ENCODE data around the gene MFAP3. TPM values are rescaled to one million over a fixed set of nuclear protein-coding genes. Genes with fewer than 3 reads are reported as not detected.
"Not testable (repeated sequence)": the region's sequence is repeated elsewhere in the genome, so short reads cannot be mapped to it uniquely, and the experiment has no call there.

The MFAP3 gene
- total RNA-seq, 1 donor from 2014 or later = 37.9 TPM

DNA sequence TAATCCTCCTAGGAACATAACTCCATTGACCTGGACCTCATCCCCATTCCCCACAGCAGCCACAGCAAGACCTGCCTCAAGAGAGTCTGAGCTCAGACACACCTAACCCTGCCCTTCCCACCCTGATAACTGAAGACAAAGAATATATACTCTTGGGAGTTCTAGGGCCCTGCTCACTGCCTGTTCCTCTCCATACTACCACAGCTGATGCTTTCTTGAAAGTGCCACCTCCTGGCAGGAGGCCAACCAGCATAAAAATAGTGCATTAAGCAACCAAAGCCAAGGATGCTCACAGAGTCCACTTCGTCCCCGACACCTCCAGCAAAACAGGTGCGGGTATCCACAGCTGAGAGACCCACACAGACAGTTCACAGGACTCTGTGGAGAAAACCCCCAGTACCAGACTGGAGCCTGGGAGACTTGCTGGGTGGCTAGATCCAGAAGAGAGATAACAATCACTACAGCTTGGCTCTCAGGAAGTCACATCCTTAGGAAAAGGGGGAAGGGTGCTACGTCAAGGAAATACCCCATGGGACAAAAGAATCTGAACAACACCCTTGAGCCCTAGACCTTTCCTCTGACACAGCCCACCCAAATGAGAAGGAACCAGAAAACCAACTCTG is 23.6 kb upstream of the MFAP3 start:
- Mint-ChIP-seq H3K9me3 (no peaks in the 10 kb centered on the region), H3K4me3 (no peak overlapping the region), H3K27me3 (no peaks in the 10 kb centered on the region), H3K36me3 (peaks cover 37% of the 10 kb centered on the region), H3K27ac (no peak overlapping the region), H3K4me1 (ENCODE audit: unreplicated experiment) (no peaks in the 10 kb centered on the region)
- no peak for DNase-seq (ENCODE audit: extremely low spot score, unreplicated experiment)
- TF ChIP-seq, protein P1, sequence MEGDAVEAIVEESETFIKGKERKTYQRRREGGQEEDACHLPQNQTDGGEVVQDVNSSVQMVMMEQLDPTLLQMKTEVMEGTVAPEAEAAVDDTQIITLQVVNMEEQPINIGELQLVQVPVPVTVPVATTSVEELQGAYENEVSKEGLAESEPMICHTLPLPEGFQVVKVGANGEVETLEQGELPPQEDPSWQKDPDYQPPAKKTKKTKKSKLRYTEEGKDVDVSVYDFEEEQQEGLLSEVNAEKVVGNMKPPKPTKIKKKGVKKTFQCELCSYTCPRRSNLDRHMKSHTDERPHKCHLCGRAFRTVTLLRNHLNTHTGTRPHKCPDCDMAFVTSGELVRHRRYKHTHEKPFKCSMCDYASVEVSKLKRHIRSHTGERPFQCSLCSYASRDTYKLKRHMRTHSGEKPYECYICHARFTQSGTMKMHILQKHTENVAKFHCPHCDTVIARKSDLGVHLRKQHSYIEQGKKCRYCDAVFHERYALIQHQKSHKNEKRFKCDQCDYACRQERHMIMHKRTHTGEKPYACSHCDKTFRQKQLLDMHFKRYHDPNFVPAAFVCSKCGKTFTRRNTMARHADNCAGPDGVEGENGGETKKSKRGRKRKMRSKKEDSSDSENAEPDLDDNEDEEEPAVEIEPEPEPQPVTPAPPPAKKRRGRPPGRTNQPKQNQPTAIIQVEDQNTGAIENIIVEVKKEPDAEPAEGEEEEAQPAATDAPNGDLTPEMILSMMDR (conservative IDR thresholded peaks at IDR 0.05) = no peak

DNA sequence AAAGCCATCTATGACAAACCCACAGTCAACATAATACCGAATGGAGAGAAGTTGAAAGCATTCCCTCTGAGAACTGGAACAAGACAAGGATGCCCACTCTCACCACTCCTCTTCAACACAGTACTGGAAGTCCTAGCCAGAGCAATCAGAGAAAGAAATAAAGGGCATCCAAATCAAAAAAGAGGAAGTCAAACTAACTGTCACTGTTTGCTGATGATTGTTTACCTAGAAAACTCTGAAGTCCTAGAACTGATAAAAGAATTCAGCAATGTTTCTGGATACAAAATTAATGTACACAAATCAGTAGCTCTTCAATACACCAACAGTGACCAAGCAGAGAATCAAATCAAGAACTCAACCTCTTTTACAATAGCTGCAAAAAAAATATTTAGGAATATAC is 19.8 kb upstream of the MFAP3 start:
- H3K27me3 Mint-ChIP-seq; DNase-seq (ENCODE audit: extremely low spot score, unreplicated experiment); H3K4me3 Mint-ChIP-seq; H3K27ac Mint-ChIP-seq; H3K4me1 Mint-ChIP-seq (ENCODE audit: unreplicated experiment); H3K9me3 Mint-ChIP-seq: not testable (repeated sequence)
- H3K36me3 Mint-ChIP-seq = peaks cover 63% of the 10 kb centered on the region

DNA sequence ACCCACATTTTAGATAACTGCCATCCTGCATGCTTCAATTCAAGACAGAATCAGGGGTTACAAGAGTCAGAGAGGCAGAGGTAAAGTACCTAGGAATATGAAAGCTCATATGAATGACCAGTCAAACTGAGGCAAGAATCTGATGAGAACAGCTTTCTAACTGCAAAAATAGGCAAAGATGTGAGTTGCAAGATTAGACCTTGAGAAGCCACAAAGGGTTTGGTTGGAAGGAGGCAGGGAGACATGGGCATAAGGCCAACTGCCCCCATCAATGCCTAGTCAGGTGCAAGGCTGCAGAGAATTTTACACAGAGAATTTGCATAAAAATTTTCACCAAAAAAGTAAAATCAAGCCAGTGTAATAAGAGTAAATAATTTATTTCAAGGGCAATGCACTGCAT is 12.8 kb upstream of the MFAP3 start:
- TF ChIP-seq, protein P1 (conservative IDR thresholded peaks at IDR 0.05) = no peak
- H3K27ac Mint-ChIP-seq = no peak overlapping the region
- DNase-seq (ENCODE audit: extremely low spot score, unreplicated experiment) = no peak
- H3K4me3 Mint-ChIP-seq = no peak overlapping the region
- peaks cover 27% of the 10 kb centered on the region for H3K36me3 Mint-ChIP-seq
- H3K4me1 Mint-ChIP-seq (ENCODE audit: unreplicated experiment) = no peaks in the 10 kb centered on the region
- no peaks in the 10 kb centered on the region for H3K9me3 Mint-ChIP-seq
- H3K27me3 Mint-ChIP-seq = no peaks in the 10 kb centered on the region

DNA sequence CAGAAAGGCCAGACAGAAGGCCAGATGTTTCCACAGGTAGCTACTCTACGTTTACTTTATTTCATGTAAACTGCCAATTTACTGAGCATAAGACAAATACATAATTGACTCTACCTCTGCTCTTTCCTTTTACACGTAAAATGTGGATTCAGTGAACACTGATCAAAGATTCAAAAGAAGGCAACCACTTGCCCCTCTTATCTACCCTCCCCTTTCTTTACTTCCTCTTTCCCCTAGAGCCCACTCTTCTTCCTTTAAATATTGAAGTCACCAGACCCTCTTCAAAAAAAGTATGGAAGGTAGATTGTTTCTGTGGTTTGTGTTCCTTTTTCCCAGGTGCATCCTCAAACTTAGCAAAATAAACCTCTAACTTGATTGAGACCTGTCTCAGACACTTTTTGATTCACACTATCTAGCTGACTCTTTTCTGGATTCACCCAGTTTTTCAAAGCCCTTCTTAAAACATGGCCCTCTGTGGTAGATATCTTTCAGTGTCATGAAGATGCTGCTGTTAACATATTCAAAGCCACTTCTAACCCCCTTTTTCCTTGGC is 6.8 kb upstream of the MFAP3 start:
- Mint-ChIP-seq H3K4me3 (no peak overlapping the region), H3K27ac (no peak overlapping the region), H3K9me3 (no peaks in the 10 kb centered on the region), H3K36me3 (peaks cover 12% of the 10 kb centered on the region), H3K27me3 (no peaks in the 10 kb centered on the region), H3K4me1 (ENCODE audit: unreplicated experiment) (no peaks in the 10 kb centered on the region)
- no peak for DNase-seq (ENCODE audit: extremely low spot score, unreplicated experiment)
- TF ChIP-seq, protein P1 (conservative IDR thresholded peaks at IDR 0.05) = no peak

DNA sequence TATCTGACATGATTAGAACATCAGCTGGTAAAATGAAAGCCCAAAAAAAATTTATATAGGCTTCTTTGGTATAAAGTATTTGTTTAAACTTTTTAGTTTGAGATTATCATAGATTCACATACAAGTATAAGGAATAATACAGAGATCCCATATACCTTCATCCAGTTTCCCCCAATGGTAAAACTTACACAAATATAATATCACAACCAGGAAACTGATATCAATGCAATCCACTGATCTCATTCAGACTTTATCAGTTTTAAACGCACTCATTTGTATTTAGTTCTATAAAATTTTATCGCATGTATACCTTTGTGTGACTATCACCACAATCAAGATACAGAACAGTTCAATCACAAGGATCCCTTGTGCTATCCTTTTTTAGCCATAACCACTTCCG is 3.8 kb upstream of the MFAP3 start:
- no peak for DNase-seq (ENCODE audit: extremely low spot score, unreplicated experiment)
- Mint-ChIP-seq H3K9me3 (no peaks in the 10 kb centered on the region), H3K27ac (no peak overlapping the region), H3K36me3 (peaks cover 8% of the 10 kb centered on the region), H3K4me1 (ENCODE audit: unreplicated experiment) (peaks cover 9% of the 10 kb centered on the region), H3K4me3 (no peak overlapping the region), H3K27me3 (no peaks in the 10 kb centered on the region)
- TF ChIP-seq, protein P1 (conservative IDR thresholded peaks at IDR 0.05) = no peak

DNA sequence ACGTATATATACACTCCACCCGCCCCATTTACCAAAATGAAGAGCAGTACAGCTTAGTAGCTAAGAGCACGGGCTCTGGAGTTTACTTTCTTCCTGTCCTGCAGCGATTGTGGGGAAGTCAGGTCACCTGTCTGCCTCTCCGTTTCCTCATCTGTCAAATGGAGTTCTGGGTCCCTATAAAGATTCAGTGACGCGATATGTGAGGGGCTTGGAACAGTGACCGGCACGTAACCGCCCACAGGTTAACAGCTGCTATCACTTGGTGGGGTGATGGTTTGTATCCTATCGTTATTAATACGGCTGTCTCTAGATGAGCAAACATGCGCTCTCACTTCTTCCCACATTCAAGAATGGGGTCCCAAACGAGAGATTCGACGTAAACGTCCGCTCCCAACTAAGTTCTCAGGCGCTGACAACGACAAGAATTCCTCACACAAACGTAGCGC is 483 bp upstream of the MFAP3 start:
- H3K4me3 Mint-ChIP-seq = peak overlapping the region; percentile 89
- peaks cover 13% of the 10 kb centered on the region for H3K4me1 Mint-ChIP-seq (ENCODE audit: unreplicated experiment)
- no peak for DNase-seq (ENCODE audit: extremely low spot score, unreplicated experiment)
- no peaks in the 10 kb centered on the region for H3K27me3 Mint-ChIP-seq
- TF ChIP-seq, protein P1 (conservative IDR thresholded peaks at IDR 0.05) = no peak
- H3K9me3 Mint-ChIP-seq = no peaks in the 10 kb centered on the region
- peak overlapping the region; percentile 98 for H3K27ac Mint-ChIP-seq
- no peaks in the 10 kb centered on the region for H3K36me3 Mint-ChIP-seq
